ENCODE measurements around the gene UROS.

Gene UROS

GRCh38 chr10:125822878-125823662 is at the start of gene UROS, which contains the start of gene BCCIP:
Gene UROS (minus strand): TSS chr10:125823258. CDS start chr10:125816499, 6,759 bp downstream.
Gene BCCIP (plus strand): TSS chr10:125823546. CDS start chr10:125823558, 12 bp downstream.
- DNase-seq (ENCODE audit: low spot score), result peak; percentile 95

GRCh38 chr10:125871338-125871737 is 48.3 kb upstream of the UROS start:
- DNase-seq (ENCODE audit: low spot score), result no peak

GRCh38 chr10:125868372-125868975 is 45.4 kb upstream of the UROS start:
- DNase-seq (ENCODE audit: low spot score), result peak; percentile 77

- no peak for DNase-seq (ENCODE audit: low spot score)
These were observed 43.5 kb upstream of the UROS start for GRCh38 chr10:125866421-125867029.

- no peak for DNase-seq (ENCODE audit: low spot score)
These were observed 42.1 kb upstream of the UROS start for GRCh38 chr10:125865120-125865519.

- DNase-seq (ENCODE audit: low spot score), result no peak
These were observed 36.2 kb upstream of the UROS start for GRCh38 chr10:125859128-125859817.

GRCh38 chr10:125857185-125857760 is 34.2 kb upstream of the UROS start:
- DNase-seq (ENCODE audit: low spot score), result no peak

- DNase-seq (ENCODE audit: low spot score), result no peak
These were observed 29.4 kb upstream of the UROS start for GRCh38 chr10:125852487-125852886.

GRCh38 chr10:125850766-125851731 is 28.0 kb upstream of the UROS start:
- DNase-seq (ENCODE audit: low spot score), result no peak

GRCh38 chr10:125849448-125849847 is 26.4 kb upstream of the UROS start:
- DNase-seq (ENCODE audit: low spot score), result no peak

GRCh38 chr10:125848857-125849256 is 25.8 kb upstream of the UROS start:
- no peak for DNase-seq (ENCODE audit: low spot score)

- DNase-seq (ENCODE audit: low spot score), result no peak
These were observed 25.3 kb upstream of the UROS start for GRCh38 chr10:125848371-125848770.

- no peak for DNase-seq (ENCODE audit: low spot score)
These were observed 23.8 kb upstream of the UROS start for GRCh38 chr10:125846894-125847293.

GRCh38 chr10:125845617-125846016 is 22.6 kb upstream of the UROS start:
- DNase-seq (ENCODE audit: low spot score), result no peak

GRCh38 chr10:125844751-125845221 is 21.7 kb upstream of the UROS start:
- no peak for DNase-seq (ENCODE audit: low spot score)

- DNase-seq (ENCODE audit: low spot score), result no peak
These were observed 20.7 kb upstream of the UROS start for GRCh38 chr10:125843603-125844329.

- DNase-seq (ENCODE audit: low spot score), result no peak
These were observed 17.9 kb upstream of the UROS start for GRCh38 chr10:125840955-125841354.

GRCh38 chr10:125840406-125840805 is 17.3 kb upstream of the UROS start:
- no peak for DNase-seq (ENCODE audit: low spot score)

- DNase-seq (ENCODE audit: low spot score), result no peak
These were observed 15.9 kb upstream of the UROS start for GRCh38 chr10:125838802-125839575.
